Lower leg skin (tissue), 4 donors: Measurements from ENCODE around the gene ABHD8. TPM values are rescaled to one million over a fixed set of nuclear protein-coding genes. Genes with fewer than 3 reads are reported as not detected.
A peak's percentile ranks its signal among the peaks of the same experiment; 100 is the strongest.
"Not testable (repeated sequence)": the region's sequence is repeated elsewhere in the genome, so short reads cannot be mapped to it uniquely, and the experiment has no call there.

Source experiments
- DNase-seq, 2 donors: peaks; one replicate each; pipeline ENCODE4 v3.0.0-alpha.2; 2019; ENCODE audit warnings: low spot score in 2 of 2
- H3K4me3 ChIP-seq: fragments of 200-600 bp; sonication (generic); 2 replicates; pipeline ENCODE4 v1.5.1; 2017; ENCODE audit warnings: mild to moderate bottlenecking, low read depth; ENCODE audit not compliant: poor library complexity, severe bottlenecking
- POLR2A ChIP-seq, 2 donors: fragments of 450-650 bp; IDR thresholded peaks; one replicate each; pipeline ENCODE4 v1.6.1; 2016 to 2017; ENCODE audit warnings: antibody characterized with exemption in 2 of 2, mild to moderate bottlenecking in 1 of 2, moderate library complexity in 1 of 2
- WGBS, 2 donors: methylation state at CpG; one replicate each; pipeline ENCODE4 v1.1.5; 2018; 5-methylcytosine and 5-hydroxymethylcytosine counted together
- intact Hi-C: fragments of 100-400 bp; cut with DNase I; formaldehyde crosslinking; loops from one replicate; pipeline ENCODE4 v1.15.0; 2023; ENCODE audit warnings: low total_unique reads
- total RNA-seq, 4 donors: library from RNA; depleted of rRNA; stranded (reverse); fragments of >200 nt; gene quantifications; one replicate each; pipeline ENCODE4 v1.1.0, GENCODE V29; 2016
- TF ChIP-seq, protein P1 (sequence below), 3 donors: fragments of 450-650 bp; IDR thresholded peaks; one replicate each; pipeline ENCODE4 v1.5.1; 2016; ENCODE audit warnings: antibody characterized with exemption in 3 of 3, mild to moderate bottlenecking in 3 of 3, moderate library complexity in 2 of 3

Gene ABHD8
- total RNA-seq, 4 donors from 2014 or later = 20.2 to 34.9 (median 27.7) TPM

DNA sequence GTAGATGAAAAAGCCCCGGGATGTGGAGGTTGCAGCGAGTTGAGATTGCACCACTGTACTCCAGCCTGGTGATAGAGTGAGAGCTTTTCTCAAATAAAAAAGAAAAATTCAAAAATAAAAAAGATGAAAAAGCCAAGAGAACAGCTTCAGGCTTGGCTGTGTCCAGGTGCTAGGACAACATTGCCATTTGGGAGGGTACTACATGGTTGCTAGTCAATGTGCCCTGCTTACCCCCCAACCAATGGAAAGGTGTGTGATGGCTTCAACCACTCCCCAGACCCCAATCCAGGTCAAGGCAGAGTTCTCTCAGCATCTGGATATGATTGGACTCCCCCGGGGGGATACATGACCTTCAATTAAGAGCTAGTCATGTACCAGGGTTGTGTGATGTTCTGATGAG, 23.8 kb downstream of the ABHD8 start:
- TF ChIP-seq POLR2A (IDR thresholded peaks at IDR 0.05) = no peak
- TF ChIP-seq, protein P1, sequence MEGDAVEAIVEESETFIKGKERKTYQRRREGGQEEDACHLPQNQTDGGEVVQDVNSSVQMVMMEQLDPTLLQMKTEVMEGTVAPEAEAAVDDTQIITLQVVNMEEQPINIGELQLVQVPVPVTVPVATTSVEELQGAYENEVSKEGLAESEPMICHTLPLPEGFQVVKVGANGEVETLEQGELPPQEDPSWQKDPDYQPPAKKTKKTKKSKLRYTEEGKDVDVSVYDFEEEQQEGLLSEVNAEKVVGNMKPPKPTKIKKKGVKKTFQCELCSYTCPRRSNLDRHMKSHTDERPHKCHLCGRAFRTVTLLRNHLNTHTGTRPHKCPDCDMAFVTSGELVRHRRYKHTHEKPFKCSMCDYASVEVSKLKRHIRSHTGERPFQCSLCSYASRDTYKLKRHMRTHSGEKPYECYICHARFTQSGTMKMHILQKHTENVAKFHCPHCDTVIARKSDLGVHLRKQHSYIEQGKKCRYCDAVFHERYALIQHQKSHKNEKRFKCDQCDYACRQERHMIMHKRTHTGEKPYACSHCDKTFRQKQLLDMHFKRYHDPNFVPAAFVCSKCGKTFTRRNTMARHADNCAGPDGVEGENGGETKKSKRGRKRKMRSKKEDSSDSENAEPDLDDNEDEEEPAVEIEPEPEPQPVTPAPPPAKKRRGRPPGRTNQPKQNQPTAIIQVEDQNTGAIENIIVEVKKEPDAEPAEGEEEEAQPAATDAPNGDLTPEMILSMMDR (IDR thresholded peaks at IDR 0.05) = no peak
- WGBS, 2 donors = 83 to 87% methylated on average over 3 of the region's 3 CpGs
- H3K4me3 ChIP-seq = no peak overlapping the region
- DNase-seq = no peak
- intact Hi-C loops = no loop called here

DNA sequence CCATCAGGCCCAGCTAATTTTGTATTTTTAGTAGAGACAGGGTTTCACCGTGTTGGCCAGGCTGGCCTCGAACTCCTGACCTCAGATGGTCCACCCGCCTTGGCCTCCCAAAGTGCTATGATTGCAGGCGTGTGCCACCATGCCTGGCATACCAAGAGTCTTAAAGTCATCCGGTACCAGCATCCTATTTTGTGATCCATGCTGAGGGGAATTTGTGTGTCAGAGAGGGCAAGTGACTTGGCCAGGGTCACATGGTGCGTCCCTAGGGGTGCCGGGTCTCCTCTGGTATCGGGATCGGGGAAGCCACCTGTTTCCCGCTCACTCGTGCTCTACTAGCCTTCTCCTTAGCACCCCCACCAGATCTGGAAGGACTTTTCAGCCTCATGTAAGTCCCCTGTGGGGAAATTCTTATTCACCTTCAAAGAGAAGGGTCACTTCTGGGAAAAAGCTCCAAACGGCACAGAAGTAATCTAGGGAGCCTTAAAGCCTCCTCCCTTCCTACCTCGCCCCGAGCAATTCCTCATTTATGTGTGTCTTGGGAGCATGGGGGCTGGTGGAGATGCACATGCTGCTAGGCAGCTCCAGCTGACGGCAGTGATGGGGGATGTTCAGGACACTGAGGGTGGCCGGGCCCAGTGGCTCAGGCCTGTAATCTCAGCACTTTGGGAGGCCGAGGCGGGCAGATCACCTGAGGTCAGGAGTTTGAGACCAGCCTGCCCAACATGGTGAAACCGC, 27.6 kb downstream of the ABHD8 start:
- WGBS, 2 donors = 87 to 93% methylated on average over 19 of the region's 19 CpGs
- no peak for DNase-seq
- intact Hi-C loops = no loop called here
- TF ChIP-seq, protein P1 (IDR thresholded peaks at IDR 0.05) = no peak
- no peak for TF ChIP-seq POLR2A (IDR thresholded peaks at IDR 0.05)
- H3K4me3 ChIP-seq = no peak overlapping the region

DNA sequence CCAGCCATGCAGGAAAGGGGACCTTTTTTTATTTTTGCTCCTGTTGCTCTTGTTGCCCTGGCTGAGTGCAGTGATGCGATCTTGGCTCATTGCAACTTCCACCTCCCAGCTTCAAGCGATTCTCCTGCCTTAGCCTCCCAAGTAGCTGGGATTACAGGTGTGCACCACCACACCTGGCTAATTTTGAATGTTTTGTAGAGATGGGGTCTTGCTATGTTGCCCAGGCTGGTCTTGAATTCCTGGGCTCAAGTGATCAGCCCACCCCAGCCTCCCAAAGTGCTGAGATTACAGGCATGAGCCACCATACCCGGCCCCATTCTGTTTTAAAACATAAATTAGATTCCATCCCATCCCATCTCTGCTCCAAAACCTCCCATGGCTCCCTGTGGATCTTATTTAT, 28.3 kb downstream of the ABHD8 start:
- H3K4me3 ChIP-seq, intact Hi-C loops, DNase-seq: not testable (repeated sequence)
- WGBS, 2 donors = 96% methylated on average over 3 of the region's 3 CpGs

DNA sequence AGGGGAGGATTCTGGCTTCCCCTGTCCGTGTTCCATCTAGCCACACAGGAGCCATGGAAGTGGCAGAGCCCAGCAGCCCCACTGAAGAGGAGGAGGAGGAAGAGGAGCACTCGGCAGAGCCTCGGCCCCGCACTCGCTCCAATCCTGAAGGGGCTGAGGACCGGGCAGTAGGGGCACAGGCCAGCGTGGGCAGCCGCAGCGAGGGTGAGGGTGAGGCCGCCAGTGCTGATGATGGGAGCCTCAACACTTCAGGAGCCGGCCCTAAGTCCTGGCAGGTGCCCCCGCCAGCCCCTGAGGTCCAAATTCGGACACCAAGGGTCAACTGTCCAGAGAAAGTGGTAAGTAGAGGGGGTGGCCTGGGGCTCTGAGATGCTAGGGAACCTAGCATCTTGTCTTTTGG, 34.5 kb downstream of the ABHD8 start:
- 92 to 96% methylated on average over 13 of the region's 13 CpGs for WGBS, 2 donors
- TF ChIP-seq POLR2A (IDR thresholded peaks at IDR 0.05) = no peak
- TF ChIP-seq, protein P1 (IDR thresholded peaks at IDR 0.05) = no peak
- DNase-seq = no peak
- H3K4me3 ChIP-seq = no peak overlapping the region
- intact Hi-C loops = no loop called here

DNA sequence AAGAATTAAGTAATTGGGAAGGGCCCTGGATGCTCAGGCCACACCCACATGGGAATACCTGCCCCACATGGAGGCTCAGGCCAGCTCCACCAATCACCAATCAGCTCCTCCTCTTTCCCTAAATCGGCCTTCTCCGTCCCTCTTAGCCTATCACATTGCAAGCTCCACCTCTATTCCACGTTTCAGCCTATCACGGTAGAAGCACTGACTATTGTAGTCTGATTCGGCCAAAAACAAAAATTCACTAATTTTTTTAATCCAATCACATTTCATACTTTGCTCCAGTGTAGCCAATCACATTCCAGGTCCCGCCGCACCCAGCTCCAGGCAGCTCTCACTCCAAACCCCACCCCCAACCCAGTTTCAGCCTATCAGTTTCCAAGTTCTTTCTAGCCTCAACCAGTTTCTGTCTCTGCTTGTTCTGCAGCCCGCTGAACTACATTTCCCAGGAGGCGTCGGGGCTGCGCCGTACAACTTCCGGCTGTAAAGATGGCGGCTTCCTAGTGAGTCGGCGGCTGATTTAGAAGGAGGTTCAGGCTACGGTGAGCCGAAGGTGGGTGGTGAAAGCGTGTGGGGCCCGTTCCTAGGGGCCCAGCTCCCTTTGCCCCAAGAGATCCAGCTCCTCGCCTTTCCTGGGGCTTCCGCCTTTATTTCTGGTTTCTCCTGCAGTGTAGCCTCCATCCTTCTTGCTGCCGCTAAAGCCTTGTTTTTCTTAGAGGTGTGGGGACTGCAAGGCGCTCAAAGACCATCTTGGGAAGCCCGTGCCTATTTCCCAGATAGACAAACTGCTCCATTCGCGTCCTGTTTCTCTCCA, 36.0 kb downstream of the ABHD8 start, which contains the start of gene BABAM1:
TSS of gene BABAM1 (plus strand) at position 469 of the 814 bp plus-strand sequence. CDS start 1,364 bp downstream, outside the sequence.
- intact Hi-C loops = no loop called here
- DNase-seq = peak; percentile 98 to 99
- H3K4me3 ChIP-seq = peak within 1 kb of the TSS; percentile 86
- 1% methylated on average over 27 of the region's 27 CpGs for WGBS, 2 donors
- TF ChIP-seq, protein P1 (IDR thresholded peaks at IDR 0.05) = no peak
- no peak for TF ChIP-seq POLR2A (IDR thresholded peaks at IDR 0.05)

DNA sequence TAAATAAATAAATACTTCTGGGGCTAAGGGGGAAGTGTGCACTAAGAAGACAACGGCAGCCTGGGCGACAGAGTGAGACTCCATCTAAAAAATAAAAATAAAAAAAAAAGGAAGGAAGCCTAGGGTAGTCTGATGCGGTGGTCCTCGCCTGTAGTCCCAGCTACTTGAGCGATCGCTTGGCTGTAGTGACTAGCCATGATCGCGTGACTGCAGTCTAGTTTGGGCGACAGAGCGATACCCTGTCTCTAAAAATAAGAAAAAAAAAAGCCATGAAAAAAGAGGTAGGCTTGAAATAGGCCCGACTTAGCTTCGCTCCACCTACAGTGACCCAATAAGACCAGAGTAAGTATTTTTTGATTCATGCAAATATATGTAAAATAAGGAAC, 36.6 kb downstream of the ABHD8 start:
- intact Hi-C loops = no loop called here
- no peak for TF ChIP-seq POLR2A (IDR thresholded peaks at IDR 0.05)
- TF ChIP-seq, protein P1 (IDR thresholded peaks at IDR 0.05) = no peak
- 67 to 76% methylated on average over 12 of the region's 12 CpGs for WGBS, 2 donors
- H3K4me3 ChIP-seq = no peak overlapping the region
- no peak for DNase-seq
